ENCODE results near the gene WSB2.

DNA sequence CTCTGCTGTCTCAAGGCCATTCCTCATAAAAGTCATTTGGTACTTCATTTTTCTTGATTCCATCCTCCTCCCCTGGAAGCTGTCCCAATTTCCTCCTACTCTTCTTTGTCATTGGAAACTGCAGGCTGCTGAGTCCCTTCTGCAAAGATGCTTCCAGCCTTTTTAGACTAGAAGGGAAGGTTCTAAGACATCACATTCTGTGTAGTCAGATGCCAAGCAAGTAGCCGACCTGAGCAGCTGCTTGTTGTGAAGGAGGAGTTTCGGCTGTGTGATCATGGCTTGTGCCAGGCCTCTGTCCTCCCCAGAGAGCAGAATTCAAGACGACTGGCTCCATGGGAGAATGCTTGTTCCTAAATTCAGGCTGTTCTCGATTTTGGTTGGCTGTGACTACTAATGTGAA lies 35.8 kb downstream of the WSB2 start:
- TF ChIP-seq, protein P1, sequence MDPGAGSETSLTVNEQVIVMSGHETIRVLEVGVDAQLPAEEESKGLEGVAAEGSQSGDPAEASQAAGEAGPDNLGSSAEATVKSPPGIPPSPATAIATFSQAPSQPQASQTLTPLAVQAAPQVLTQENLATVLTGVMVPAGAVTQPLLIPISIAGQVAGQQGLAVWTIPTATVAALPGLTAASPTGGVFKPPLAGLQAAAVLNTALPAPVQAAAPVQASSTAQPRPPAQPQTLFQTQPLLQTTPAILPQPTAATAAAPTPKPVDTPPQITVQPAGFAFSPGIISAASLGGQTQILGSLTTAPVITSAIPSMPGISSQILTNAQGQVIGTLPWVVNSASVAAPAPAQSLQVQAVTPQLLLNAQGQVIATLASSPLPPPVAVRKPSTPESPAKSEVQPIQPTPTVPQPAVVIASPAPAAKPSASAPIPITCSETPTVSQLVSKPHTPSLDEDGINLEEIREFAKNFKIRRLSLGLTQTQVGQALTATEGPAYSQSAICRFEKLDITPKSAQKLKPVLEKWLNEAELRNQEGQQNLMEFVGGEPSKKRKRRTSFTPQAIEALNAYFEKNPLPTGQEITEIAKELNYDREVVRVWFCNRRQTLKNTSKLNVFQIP (CRISPR knock-in tag; IDR thresholded peaks at IDR 0.05; ENCODE audit: borderline replicate concordance, low read depth): no peak
- TF ChIP-seq ZFP3 (CRISPR knock-in tag; IDR thresholded peaks at IDR 0.05) (no peak), RARB (CRISPR knock-in tag; IDR thresholded peaks at IDR 0.05) (no peak), BACH2 (CRISPR knock-in tag; IDR thresholded peaks at IDR 0.05; ENCODE audit: borderline replicate concordance) (no peak), ISL1 (CRISPR knock-in tag; IDR thresholded peaks at IDR 0.05) (no peak), ARNTL (CRISPR knock-in tag; IDR thresholded peaks at IDR 0.05; ENCODE audit: borderline replicate concordance, low read depth) (no peak), CSDC2 (CRISPR knock-in tag; IDR thresholded peaks at IDR 0.05) (no peak), ESRRG (CRISPR knock-in tag; IDR thresholded peaks at IDR 0.05) (no peak), ZC3H10 (CRISPR knock-in tag; IDR thresholded peaks at IDR 0.05) (no peak), ZNF8 (CRISPR knock-in tag; IDR thresholded peaks at IDR 0.05) (no peak), TOX (CRISPR knock-in tag; IDR thresholded peaks at IDR 0.05; ENCODE audit: borderline replicate concordance) (no peak)
- TF ChIP-seq, protein P2, sequence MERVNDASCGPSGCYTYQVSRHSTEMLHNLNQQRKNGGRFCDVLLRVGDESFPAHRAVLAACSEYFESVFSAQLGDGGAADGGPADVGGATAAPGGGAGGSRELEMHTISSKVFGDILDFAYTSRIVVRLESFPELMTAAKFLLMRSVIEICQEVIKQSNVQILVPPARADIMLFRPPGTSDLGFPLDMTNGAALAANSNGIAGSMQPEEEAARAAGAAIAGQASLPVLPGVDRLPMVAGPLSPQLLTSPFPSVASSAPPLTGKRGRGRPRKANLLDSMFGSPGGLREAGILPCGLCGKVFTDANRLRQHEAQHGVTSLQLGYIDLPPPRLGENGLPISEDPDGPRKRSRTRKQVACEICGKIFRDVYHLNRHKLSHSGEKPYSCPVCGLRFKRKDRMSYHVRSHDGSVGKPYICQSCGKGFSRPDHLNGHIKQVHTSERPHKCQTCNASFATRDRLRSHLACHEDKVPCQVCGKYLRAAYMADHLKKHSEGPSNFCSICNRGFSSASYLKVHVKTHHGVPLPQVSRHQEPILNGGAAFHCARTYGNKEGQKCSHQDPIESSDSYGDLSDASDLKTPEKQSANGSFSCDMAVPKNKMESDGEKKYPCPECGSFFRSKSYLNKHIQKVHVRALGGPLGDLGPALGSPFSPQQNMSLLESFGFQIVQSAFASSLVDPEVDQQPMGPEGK (CRISPR knock-in tag; IDR thresholded peaks at IDR 0.05; ENCODE audit: borderline replicate concordance): no peak
- TF ChIP-seq, protein P3, sequence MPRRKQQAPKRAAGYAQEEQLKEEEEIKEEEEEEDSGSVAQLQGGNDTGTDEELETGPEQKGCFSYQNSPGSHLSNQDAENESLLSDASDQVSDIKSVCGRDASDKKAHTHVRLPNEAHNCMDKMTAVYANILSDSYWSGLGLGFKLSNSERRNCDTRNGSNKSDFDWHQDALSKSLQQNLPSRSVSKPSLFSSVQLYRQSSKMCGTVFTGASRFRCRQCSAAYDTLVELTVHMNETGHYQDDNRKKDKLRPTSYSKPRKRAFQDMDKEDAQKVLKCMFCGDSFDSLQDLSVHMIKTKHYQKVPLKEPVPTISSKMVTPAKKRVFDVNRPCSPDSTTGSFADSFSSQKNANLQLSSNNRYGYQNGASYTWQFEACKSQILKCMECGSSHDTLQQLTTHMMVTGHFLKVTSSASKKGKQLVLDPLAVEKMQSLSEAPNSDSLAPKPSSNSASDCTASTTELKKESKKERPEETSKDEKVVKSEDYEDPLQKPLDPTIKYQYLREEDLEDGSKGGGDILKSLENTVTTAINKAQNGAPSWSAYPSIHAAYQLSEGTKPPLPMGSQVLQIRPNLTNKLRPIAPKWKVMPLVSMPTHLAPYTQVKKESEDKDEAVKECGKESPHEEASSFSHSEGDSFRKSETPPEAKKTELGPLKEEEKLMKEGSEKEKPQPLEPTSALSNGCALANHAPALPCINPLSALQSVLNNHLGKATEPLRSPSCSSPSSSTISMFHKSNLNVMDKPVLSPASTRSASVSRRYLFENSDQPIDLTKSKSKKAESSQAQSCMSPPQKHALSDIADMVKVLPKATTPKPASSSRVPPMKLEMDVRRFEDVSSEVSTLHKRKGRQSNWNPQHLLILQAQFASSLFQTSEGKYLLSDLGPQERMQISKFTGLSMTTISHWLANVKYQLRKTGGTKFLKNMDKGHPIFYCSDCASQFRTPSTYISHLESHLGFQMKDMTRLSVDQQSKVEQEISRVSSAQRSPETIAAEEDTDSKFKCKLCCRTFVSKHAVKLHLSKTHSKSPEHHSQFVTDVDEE (CRISPR knock-in tag; IDR thresholded peaks at IDR 0.05): no peak
- TF ChIP-seq, protein P4, sequence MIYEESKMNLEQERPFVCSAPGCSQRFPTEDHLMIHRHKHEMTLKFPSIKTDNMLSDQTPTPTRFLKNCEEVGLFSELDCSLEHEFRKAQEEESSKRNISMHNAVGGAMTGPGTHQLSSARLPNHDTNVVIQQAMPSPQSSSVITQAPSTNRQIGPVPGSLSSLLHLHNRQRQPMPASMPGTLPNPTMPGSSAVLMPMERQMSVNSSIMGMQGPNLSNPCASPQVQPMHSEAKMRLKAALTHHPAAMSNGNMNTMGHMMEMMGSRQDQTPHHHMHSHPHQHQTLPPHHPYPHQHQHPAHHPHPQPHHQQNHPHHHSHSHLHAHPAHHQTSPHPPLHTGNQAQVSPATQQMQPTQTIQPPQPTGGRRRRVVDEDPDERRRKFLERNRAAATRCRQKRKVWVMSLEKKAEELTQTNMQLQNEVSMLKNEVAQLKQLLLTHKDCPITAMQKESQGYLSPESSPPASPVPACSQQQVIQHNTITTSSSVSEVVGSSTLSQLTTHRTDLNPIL (CRISPR knock-in tag; IDR thresholded peaks at IDR 0.05; ENCODE audit: low read depth): no peak
